GM12892 (cell line): ENCODE data around the gene TRABD2B.

ENCODE experiments used
- POLR2AphosphoS5 ChIP-seq: IDR thresholded peaks from 2 replicates; pipeline ENCODE4 v1.6.1; 2011; ENCODE audit warnings: low read depth, low read length, control low read depth
- TAF1 ChIP-seq: IDR thresholded peaks from 2 replicates; pipeline ENCODE4 v1.6.1; 2011; ENCODE audit warnings: low read depth, mild to moderate bottlenecking, control low read depth, low read length, borderline replicate concordance

DNA sequence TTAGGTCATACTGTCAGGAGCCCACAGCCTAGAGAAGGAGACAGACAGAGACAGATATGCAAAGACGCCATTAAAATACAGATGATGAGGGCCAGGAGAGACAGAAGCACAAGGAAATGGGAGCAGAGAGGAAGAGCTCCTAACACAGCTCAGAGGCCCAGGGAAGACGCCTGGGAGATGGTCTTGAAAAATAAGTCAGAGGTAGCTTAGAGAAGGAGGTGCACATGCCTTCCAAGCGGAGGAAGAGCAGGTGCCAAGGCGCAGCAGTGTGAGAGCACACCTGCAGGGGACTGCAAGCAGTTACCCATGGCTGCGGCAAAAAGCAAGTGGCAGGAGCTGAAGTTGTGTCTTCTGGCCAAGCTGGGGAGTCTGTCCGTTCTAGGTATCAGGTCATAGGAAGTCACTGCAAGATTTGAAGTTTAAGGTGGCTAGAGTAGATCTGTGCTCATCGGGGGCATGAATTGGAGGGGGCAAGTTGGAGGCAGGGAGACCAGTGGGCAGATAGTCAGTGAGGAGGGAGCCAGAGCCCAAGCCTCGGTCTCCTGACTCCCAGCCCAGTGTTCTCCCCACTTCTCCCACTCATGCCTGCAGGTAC is 1.3 kb upstream of the TRABD2B start:
- TF ChIP-seq POLR2AphosphoS5 = no peak
- TF ChIP-seq TAF1 = no peak
